GM18508 (cell line): ENCODE results near the gene ARF6.
"Not testable (repeated sequence)": the region's sequence is repeated elsewhere in the genome, so short reads cannot be mapped to it uniquely, and the experiment has no call there.

ENCODE experiments used
- ATAC-seq: cut with Tn5 transposase; IDR thresholded peaks from one replicate; pipeline ENCODE4 v1.9.1; 2021; ENCODE audit warnings: moderate number of reproducible peaks; ENCODE audit not compliant: insufficient read depth, unreplicated experiment

Gene ARF6

DNA sequence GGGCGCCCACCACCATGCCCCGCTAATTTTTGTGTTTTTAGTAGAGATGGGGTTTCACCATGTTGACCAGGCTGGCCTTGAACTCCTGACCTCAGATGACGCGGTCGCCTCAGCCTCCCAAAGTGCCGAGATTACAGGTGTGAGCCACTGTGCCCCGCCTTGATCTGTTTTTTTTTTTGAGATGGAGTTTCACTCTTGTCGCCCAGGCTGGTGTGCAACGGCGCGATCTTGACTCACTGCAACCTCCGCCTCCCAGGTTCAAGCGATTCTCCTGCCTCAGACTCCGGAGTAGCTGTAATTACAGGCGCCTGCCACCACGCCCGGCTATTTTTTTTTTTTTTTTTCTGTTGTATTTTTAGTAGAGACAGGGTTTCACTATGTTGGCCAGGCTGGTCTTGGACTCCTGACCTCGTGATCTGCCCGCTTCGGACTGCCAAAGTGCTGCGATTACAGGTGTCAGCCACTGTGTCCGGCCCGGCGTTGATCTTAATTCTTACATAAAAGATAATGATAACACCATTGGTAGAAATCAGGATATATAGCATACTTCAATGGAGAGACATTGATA, 9.9 kb downstream of the ARF6 start:
- ATAC-seq = not testable (repeated sequence)

DNA sequence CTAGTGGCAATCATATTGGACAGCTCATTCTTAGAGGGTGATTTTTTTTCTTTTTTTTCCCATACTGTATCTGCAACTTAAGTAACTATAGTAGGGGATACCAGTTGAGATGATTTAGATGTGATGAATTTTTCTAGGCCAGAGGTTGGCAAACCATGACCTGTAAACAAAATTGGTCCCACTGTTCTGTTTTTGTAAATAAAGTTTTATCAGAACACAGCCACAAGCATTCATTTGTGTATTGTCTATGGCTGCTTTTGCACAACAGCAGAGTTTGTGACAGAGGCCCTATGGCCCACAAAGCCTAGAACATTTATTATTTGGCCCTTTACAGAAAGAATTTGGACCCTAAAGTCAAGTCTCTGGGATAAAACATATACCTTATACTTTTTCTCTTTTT, 11.4 kb downstream of the ARF6 start:
- no peak for ATAC-seq

DNA sequence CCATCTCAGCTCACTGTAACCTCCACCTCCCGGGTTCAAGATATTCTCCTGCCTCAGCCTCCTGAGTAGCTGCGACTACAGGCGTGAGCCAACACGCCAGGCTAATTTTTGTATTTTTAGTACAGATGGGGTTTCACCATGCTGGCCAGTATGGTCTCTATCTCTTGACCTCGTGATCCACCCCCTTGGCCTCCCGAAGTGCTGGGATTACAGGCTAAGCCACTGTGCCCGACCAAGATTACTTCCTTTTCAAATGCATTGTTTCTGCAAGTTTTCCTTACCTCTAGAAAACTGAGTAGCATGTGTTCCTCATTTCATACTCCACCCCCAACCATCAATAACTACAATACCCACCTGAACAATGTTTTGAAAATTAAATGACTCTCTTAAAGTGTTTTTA, 13.1 kb downstream of the ARF6 start:
- no peak for ATAC-seq

DNA sequence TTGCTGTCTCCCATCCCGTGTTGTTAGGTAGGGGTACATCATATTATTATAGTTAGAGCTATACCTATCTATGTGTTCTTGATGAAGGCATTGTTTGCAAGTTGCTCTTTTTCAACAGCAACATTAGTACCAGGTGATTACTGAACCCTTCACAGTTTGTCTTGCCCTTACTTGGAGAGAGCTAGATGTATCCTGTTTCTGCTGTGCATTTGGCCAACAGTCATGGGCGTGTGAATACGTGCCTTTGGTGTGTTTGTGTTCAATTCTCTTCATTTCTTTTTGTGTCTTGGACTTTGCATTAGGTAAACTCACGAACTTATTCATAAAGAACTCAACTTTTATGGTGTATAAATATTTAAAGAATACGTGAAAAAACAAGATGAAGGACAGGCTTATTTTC, 14.3 kb downstream of the ARF6 start:
- no peak for ATAC-seq

DNA sequence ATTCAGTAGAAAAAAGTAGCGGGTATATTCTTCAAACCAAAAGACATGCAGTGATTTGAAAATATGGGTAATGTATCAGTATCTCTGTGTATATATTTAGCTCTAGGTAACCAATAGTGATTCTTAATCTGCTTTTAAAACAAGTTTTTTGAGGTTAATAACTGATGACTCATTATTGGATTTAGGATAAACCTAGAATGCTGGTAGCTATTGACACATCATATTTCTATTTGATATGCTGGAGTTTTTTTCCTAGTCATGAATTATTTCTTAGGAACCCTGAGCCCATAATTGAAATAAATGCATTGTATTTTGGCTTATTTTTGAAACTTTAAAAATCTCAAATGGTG, 15.5 kb downstream of the ARF6 start:
- no peak for ATAC-seq

DNA sequence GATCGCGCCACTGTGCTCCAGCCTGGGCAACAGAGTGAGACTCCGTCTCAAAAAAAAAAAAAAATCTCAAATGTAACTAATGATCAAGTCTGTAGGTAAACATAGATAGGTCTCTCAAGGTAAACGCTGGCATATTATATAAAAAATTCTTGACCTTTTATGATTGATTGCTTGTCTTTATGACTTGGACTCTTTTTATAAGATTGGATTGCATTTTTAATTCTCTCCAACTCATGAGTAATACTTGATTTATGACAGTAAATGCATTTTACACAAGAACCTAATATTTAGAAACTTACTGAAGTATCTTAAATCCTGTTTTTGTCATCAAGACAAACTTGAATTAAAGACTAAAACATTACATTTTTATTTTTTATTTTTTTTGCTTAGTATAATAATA, 16.1 kb downstream of the ARF6 start:
- no peak for ATAC-seq

DNA sequence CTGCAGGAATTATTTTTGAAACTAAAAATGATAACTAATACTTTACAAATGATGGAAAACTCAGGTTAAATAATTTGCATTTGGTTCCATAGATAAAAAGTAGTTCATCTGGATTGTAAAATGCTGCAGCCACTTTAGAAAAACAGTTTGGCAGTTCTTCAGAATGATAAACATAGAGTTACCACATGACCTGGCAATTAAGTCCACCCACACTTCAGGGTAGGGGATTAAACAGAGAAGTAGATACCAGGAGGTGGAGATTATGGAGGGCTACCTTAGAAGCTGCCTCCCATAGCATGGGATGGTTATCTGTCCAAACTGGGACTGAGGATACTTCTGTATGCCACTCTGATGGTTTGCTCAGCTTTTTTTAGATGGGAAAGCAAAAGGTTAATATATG, 22.2 kb downstream of the ARF6 start:
- no peak for ATAC-seq

DNA sequence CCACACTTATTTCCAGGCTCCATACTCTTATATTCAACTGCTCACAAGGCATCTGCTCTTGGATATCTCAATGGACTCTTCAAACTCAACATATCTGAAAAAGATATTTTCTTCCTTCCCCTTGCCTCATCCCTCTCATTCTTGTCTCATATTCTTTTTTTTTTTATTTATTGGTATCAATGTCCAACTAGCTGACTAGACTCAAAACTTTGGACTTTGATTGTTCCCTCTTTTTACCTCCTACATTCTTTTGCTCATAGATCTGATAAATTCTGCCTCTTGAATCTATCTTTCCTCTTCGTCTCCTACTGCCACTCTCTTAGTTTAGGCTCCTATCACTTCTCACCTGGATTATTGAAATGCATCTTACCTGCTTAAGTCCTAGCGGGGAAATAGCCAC, 25.8 kb downstream of the ARF6 start:
- no peak for ATAC-seq

DNA sequence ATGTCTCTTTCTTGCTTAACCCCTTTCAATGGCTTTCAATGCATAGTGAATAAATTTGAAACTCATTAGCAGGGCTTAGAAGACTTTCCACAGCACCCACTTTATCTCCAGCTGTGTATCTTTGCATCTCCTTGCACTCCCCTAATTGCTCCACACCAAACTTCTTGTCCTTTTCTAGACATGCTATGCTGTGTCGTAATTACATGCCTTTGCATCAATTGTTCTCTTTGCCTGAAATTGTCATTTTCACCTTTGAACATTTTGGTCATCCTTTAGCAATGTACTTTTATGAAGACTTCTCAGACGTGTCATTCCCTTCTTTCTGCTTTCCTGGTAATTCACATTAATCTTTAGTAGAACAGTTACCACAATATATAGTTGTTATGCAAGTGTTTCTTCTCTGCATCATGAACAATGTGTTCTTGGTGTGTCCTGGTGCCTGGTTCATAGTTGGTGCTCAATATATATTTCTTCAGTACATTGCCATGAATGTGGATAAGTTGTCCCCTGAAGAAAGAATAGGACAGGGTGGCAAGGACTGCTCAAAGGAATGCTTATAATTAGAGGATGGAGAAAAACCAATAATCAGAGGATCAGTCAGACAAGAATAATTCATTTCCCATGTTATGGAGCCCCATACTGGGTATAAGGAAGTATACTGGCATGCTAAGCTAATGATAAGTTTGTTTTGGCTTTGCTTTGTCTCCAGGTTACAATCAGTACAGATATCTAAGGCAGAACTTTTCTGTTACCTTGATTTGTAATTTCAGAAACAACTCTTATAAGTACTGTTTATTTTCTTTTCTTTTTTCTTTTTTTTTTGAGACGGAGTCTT, 27.2 kb downstream of the ARF6 start:
- ATAC-seq = no peak

DNA sequence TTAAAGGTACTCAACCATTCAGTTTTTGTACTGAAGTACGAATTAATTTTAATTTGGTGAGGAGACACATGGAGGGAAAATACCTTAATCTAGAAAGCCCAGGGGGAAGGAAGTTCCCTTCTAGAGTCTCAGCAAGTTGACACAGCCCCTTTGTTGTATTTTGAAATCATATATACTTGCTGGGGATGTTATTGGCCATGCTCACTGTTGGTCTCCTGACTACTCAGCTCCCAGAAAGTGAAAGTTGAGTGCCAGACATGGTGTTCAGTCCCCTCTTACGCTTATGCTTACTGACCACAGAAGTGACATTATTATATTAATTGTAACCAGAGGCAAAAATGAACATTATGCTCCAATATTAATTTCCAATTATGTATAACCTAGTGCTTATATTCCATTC, 28.1 kb downstream of the ARF6 start:
- ATAC-seq = no peak

DNA sequence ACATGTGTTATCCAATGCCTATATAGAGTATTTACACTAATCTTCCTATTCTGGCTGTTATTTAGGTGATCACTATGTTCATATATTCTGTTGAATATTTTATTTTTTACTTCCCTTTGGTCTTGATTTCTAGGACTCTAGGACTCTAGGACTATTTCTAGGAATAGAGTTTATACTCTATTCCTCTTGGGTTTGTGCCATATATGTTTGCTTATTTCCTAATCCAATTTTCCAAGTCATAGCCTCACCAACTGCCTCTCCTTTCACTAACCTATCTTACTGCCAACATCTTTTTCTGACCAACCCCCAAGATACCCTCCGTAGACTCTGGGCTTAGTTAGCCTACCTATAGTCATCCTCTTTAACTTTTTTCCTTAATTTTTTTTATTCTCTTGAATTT, 28.5 kb downstream of the ARF6 start:
- ATAC-seq = no peak

DNA sequence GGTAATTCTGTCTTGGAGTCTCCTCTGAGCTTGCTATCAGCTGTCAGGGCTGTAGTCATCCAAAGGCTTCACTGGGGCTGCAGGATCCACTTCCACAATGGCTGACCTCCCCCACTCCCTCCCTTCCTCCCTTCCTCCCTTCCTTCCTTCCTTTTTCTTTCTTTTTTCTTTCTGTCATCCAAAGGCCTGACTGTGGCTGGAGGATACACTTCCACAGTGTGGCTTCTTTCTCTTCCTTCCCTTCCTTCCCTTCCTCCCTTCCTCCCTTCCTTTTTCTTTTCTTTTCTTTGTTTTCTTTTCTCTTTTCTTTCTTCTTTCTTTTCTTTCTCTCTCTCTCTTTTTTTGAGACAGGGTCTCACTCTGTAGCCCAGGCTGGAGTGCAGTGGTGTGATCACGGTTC, 30.6 kb downstream of the ARF6 start:
- ATAC-seq = no peak

DNA sequence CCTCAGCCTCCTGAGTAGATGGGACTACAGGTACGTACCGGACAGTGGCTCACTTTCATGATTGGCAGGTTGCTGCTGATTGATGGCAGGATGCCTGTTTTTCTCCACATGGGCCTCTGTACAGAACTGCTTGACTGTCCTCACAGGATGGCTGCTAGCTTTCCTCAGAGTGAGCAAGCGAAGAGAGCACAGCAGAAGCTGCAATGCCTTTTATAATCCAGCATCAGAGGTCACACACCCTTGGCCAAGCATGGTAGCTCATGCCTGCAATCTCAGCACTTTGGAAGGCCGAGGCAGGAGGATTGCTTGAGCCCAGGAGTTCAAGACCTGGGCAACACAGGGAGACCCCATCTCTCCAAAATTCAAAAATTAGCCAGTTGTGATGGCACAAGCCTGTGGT, 31.0 kb downstream of the ARF6 start:
- no peak for ATAC-seq

DNA sequence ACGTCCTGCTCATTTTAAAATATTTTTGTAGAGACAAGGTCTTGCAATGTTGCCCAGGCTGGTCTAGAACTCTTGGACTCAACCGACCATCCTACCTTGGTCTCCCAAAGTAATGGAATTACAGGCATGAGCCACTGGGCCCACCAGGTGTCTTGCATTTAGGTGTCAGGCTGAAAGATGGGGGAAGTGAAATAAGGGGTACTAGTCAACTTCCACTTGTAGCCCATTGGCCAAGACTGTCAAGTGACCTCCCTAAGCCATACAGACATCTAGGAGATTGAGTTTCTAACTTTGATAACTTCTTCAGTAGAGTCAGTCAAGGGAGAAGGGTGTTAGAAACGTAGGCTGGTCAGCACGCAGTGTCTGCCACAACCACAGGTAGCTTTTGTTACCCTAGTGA, 32.0 kb downstream of the ARF6 start:
- no peak for ATAC-seq

DNA sequence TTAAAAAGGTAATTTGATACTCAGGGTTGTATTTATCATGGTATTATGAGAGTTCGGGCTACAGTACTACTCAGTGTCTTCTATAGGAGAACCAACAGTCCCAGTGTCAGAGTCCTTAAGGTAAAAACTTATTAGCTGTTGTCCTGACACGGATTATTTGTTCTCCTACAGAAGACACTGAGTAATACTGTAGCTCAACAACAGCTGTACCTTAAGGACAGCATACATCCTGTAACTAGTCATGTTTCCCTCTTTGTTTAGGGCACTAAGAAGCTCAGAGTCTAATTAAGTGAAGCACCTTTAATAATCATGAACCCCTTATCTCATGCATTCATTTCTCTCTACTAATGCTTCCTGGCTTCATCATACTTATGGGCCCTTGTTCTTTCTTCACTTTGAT, 33.9 kb downstream of the ARF6 start:
- no peak for ATAC-seq

DNA sequence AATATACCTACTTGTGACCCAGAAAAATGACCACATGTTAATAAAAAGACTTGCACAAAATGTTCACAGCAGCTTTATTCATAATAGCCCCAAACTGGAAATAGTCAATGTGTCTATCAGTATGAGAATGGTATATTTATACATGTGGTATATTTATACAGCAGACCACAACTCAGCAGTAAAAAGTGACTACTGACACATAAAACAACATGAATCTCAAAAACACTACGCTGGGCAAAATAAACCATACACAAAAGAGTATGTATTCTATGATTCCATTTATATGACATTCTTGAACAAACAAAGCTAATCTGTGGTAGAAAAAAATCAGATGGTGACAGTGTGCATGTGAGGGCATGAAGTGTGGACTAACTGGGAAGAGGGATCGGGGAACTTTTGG, 35.1 kb downstream of the ARF6 start:
- ATAC-seq = no peak

DNA sequence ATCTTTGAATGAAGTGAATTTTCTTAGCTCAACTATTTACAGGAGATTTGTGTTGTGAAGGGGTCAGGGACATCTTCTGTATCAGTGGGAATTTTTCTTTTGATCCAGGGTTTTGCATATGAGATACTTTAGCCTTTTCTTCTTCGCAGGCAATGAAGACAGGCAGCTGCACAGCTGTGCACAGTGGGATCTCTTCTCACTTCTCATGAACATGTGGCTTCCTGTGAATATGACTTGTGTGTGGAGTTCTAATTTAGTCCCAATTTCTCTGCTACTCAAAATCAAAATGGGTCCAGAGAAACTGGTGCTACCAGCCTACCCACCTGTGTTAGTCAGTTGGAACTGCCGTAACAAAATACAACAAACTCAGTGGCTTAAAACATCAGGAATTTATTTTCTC, 37.8 kb downstream of the ARF6 start:
- no peak for ATAC-seq

DNA sequence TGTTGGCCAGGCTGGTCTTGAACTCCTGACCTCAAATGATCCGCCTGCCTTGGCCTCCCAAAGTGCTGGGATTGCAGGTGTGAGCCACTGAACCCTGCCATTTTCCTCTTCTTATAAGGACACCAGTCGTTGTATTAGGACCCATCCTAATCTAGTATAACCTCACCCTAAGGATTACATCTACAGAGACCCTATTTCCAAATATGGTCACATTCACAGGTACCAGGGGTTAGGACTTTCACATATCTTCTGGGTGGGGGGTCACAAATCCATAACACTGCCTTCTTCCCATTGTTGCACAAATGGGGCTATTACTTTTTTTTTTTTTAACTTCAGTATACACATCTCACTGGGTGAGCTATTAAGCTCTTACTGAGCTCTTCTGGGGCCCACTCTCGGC, 38.6 kb downstream of the ARF6 start:
- ATAC-seq = no peak

DNA sequence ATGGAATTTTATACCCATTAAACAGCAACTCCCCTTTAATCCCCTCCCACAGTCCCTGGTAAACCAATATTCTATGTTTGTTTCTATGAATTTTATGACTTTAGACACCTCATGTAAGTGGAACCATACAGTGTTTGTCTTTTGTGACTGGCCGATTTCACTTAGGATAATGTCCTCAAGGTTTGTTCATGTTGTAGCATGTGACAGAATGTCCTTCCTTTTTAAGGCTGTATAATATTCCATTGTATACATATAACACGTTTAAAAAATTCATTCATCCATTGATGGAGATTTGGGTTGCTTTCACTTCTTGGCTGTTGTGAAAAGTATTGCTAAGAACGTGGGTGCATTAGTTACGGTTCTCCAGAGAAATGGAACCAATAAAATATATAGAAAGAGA, 40.2 kb downstream of the ARF6 start:
- ATAC-seq = no peak

DNA sequence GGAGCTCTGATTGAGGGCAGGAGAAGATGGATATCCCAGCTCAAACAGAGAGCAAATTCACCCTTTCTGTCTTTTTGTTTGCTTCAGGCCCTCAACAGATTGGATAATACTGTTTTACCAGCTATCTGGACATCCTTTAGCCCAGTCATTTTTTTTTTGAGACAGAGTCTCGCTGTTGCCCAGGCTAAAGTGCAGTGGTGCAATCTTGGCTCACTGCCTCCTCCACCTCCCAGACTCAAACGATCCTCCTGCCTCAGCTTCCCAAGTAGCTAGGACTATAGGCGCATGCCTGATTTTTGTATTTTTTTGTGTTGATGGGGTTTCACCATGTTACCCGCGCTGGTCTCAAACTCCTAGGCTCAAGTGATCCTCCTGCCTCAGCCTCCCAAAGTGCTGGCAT, 40.8 kb downstream of the ARF6 start:
- no peak for ATAC-seq

DNA sequence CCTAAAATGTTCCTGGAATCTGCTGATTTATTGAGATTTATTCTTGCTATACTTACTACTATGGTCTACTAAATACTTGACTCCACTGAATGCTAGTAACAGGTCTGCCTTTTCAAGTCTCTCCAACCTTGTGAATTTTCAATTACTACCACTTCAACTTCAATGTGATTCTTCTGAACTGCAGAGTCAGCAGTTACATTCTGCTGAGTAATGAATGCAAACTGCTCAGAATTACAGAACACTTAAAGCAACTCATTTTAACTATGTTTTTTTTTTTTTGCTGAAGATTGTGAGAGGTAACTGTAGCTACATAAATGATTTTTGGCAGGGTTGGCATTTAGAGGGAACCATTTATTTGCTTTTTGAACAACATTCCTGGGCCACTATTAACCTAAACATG, 41.8 kb downstream of the ARF6 start:
- no peak for ATAC-seq

DNA sequence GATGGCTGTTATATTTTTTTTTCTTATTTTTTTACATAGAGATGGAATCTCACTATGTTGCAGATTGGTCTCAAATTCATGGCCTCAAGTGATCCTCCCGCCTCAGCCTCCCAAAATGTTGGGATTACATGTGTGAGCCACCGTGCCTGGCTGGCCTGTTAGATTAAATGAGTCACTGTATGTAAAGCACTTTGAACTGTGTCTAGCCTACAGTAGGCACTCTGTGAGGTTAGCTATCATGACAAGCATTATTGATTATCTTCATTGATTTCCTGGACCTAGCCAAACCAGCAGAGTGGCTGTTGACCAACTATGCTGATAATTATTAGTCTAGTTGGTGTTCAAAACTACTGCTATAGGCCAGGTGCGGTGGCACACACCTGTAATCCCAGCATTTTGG, 42.6 kb downstream of the ARF6 start:
- no peak for ATAC-seq
